GM19025 (cell line): Measurements from ENCODE around the gene MMS22L.

Experiments used
- ATAC-seq: cut with Tn5 transposase; IDR thresholded peaks from one replicate; pipeline ENCODE4 v1.9.1; 2021; ENCODE audit warnings: mild to moderate bottlenecking, low read depth, moderate library complexity; ENCODE audit not compliant: unreplicated experiment

The MMS22L gene

DNA sequence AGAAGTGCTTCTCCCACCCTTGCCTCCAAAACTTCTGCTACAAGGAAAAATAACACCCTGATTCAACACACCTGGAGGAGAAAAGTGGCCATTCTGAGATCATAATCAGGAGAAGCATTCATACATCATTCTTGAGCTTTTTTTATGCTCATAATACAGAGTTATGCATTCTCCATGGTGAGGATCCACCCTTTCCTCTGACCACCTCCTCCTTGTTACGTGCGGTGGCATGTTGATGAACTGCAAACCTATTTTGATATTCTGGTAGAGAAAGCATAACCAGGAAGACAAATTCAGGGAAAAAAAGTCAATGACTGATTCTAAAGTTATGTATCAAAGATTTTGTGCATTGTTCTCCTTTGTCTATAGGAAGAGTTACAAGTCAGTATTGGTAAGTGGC, 188.6 kb downstream of the MMS22L start:
- ATAC-seq, result no peak

DNA sequence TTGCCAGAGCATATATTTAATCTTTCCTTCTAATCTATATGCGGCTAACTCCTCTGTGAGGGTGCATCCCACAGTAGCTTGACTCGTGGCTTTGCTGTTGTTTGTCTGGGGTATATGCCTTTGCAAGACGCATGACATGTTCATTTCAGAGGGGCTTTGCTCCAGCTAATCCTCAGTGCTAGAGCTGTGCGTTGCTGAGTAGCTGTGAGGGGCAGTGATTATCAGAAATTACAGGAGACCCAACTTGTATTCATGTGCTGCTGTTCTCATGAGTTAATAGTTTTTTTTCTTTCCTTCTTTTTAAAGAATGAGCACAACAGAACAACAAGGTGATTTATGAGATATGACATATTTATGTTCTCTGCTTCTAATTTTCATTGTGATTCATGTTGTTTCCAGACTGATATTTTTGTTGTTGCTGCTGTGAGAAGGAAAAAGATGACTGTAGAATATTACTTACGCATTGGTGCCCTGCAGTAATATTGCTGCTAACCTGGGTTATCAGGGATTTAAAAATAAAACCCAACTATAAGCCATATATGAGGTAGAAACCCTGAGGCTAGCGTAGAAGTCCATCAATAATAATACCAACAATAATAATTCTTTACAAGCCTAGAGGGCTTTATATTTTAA, 190.2 kb downstream of the MMS22L start:
- ATAC-seq, result no peak
